Natural killer cell treated with Interleukin-12 subunit alpha and Interleukin-12 subunit beta and Interleukin-15 and Interleukin-18, amount 100 ng/mL, for 72 hours (primary cell): ENCODE measurements around the gene TRABD2B. TPM values are rescaled to one million over a fixed set of nuclear protein-coding genes. Genes with fewer than 3 reads are reported as not detected.

ENCODE experiments used
- ATAC-seq, 2 donors: fragments of 150-1000 bp; cut with Tn5 transposase in 1 of 2; sonication (Bioruptor Pico), chemical (Tn5 transposase) in 1 of 2; 2 replicates each; pipeline ENCODE4 v1.10.0; 2021
- DNase-seq: peaks from one replicate; pipeline ENCODE4 v3.0.0; 2022; ENCODE audit warnings: low spot score
- H3K27ac Mint-ChIP-seq, 2 donors: 1 replicate in 1 of 2; 2 replicates in 1 of 2; pipeline ENCODE4 v1.8.0; 2022; ENCODE audit warnings: mixed read lengths in 2 of 2, mild to moderate bottlenecking in 1 of 2, moderate library complexity in 1 of 2
- H3K27me3 Mint-ChIP-seq, 2 donors: 1 replicate in 1 of 2; 2 replicates in 1 of 2; pipeline ENCODE4 v1.8.0; 2022; ENCODE audit warnings: mixed read lengths in 2 of 2
- H3K36me3 Mint-ChIP-seq: one replicate; pipeline ENCODE4 v1.8.0; 2022; ENCODE audit warnings: mixed read lengths
- H3K4me1 Mint-ChIP-seq, 2 donors: 1 replicate in 1 of 2; 2 replicates in 1 of 2; pipeline ENCODE4 v1.8.0; 2022; ENCODE audit warnings: low read depth in 2 of 2, mixed read lengths in 2 of 2, mild to moderate bottlenecking in 1 of 2
- H3K4me3 Mint-ChIP-seq: one replicate; pipeline ENCODE4 v1.8.0; 2022; ENCODE audit warnings: mixed read lengths
- H3K9me3 Mint-ChIP-seq: 2 replicates; pipeline ENCODE4 v1.8.0; 2022; ENCODE audit warnings: mixed read lengths
- total RNA-seq, 2 donors: library from RNA; stranded (reverse); gene quantifications; one replicate each; pipeline ENCODE4 v1.2.3, GENCODE V29; 2022

TRABD2B gene
- total RNA-seq, 2 donors from 2014 or later, result not detected

GRCh38 chr1:47782414-47783166 lies 214.6 kb downstream of the TRABD2B start:
- ATAC-seq (no peak), DNase-seq (no peak)
- Mint-ChIP-seq H3K27ac (no peak overlapping the region), H3K27me3 (peaks cover 8 to 15% of the 10 kb centered on the region in 2 donors), H3K9me3 (no peaks in the 10 kb centered on the region), H3K36me3 (no peaks in the 10 kb centered on the region), H3K4me3 (no peak overlapping the region), H3K4me1 (no peaks in the 10 kb centered on the region)

DNA sequence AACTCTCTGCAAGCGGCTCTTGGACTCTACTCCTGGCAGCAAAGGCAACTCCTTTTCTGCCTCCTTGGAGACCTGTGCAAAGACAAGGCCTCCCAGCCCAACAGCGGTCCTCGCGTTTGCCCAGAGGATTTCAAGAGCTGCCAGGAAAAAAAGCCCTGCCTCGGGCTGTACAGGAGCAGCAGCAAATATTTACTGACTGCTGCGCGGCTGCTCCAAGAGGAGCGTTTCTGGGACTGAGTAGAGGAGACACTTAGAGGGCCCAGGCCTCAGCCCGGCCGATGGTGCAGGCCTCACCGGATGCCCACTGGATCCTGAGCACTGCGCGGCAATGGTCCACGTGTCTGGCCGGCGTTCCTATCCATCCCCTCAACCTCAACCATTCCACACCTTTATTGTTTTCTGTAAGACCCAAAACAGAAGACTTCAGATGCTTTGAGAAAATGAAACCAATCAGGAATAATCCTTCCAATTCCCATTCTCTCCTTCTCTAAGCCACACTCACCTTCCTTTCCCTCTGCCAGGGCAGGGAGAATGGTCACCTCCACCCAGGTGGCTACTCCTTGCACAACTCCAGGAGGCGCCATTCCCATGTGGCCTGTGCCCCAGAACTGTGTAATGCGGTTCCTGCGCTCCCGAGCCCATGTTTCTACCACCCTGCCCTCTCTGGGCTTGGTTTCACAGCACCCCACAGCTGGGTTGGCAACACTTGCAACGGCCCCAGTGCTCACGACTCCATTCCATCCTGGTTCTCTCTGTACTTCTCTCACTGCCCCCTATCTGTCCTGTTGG lies 215.8 kb downstream of the TRABD2B start:
- DNase-seq (no peak), ATAC-seq (no peak)
- Mint-ChIP-seq H3K27ac (no peak overlapping the region), H3K27me3 (peaks cover 3 to 15% of the 10 kb centered on the region in 2 donors), H3K9me3 (no peaks in the 10 kb centered on the region), H3K4me1 (no peaks in the 10 kb centered on the region), H3K36me3 (no peaks in the 10 kb centered on the region), H3K4me3 (no peak overlapping the region)

DNA sequence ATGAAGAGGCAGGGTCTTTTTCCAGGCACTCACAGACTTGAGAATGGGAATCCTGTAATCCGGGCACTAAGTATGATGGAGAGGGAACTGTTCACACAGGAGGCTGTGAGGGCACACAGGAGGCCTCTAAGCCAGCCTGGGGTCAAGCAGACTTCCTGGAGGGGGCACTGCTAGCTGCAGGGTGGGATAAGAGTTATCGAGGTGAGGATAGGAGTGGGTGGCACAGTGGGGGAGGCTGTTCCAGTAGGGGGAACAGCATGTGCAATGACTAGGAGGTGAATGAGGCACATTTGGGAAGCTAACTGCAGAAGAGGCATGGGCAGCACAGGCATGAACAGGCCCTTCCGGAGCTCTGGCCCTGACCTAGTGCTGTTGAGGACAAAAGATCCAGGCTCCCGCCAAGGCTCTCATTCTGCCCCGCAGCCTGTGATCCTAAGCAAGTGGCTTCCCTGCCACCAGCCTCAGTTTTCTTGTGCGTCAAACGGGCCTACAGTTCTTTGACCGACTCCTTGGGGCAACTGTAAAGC lies 216.7 kb downstream of the TRABD2B start:
- Mint-ChIP-seq H3K9me3 (no peaks in the 10 kb centered on the region), H3K27me3 (peaks cover 0 to 15% of the 10 kb centered on the region in 2 donors), H3K27ac (no peak overlapping the region), H3K4me3 (no peak overlapping the region), H3K36me3 (no peaks in the 10 kb centered on the region), H3K4me1 (no peaks in the 10 kb centered on the region)
- no peak for DNase-seq
- no peak for ATAC-seq

- no peaks in the 10 kb centered on the region for H3K4me1 Mint-ChIP-seq
Measured at GRCh38 chr1:47779613-47780012, 217.6 kb downstream of the TRABD2B start.

DNA sequence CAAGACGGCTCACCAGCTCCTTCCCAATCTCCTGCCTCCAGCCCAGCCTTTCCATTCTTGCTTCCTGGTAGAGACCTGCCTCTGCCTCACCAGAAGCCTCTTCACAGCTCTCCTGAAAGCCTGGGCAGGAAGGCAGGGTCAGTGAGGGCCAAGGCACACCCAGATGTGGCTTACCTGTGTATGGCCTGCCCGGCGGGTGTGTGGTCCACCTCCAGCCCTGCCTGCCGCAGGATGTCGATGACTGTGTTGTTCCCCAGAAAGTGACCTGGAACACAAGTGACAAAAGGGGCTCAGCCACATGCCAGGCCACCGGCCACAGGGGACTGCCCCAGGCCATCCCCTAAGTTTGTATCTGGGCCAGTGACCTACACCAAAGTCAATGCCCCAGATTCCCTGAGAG lies 218.9 kb downstream of the TRABD2B start:
- H3K36me3 Mint-ChIP-seq, result no peaks in the 10 kb centered on the region
- ATAC-seq (no peak), DNase-seq (no peak)
- no peaks in the 10 kb centered on the region for H3K4me1 Mint-ChIP-seq
- H3K27ac Mint-ChIP-seq, result no peak overlapping the region
- no peaks in the 10 kb centered on the region for H3K9me3 Mint-ChIP-seq
- H3K4me3 Mint-ChIP-seq, result no peak overlapping the region
- H3K27me3 Mint-ChIP-seq, result peaks cover 0 to 16% of the 10 kb centered on the region in 2 donors

More at GRCh38 chr1:47779613-47780012, 217.6 kb downstream of the TRABD2B start:
- no peak overlapping the region for H3K27ac Mint-ChIP-seq
- no peak overlapping the region for H3K4me3 Mint-ChIP-seq
- ATAC-seq (no peak), DNase-seq (no peak)
- no peaks in the 10 kb centered on the region for H3K36me3 Mint-ChIP-seq
- H3K9me3 Mint-ChIP-seq, result no peaks in the 10 kb centered on the region
- peaks cover 0 to 10% of the 10 kb centered on the region in 2 donors for H3K27me3 Mint-ChIP-seq

DNA sequence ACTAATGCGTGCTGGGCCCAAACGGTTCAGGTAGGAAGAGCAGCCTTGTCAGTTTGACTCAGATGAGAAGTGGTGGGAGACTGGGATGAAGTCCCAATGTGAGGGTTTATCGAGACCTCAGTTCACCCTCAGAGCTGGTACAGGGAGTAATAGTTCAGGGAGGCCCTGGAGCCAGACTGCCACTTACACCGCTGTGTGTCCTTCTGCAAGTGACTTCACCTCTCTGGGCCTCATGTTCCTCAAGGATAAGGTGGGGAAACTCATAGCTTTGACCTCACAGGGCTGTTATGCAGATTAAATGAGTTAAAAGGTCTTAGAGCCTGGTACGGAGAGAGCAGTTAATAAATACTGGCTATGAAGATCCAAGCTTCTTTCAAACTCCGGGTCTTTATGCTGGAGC lies 219.9 kb downstream of the TRABD2B start:
- Mint-ChIP-seq H3K27me3 (peaks cover 0 to 14% of the 10 kb centered on the region in 2 donors), H3K4me3 (no peak overlapping the region), H3K27ac (no peak overlapping the region), H3K4me1 (no peaks in the 10 kb centered on the region), H3K9me3 (no peaks in the 10 kb centered on the region), H3K36me3 (no peaks in the 10 kb centered on the region)
- DNase-seq, result no peak
- no peak for ATAC-seq

GRCh38 chr1:47776667-47777131 lies 220.5 kb downstream of the TRABD2B start:
- Mint-ChIP-seq H3K27me3 (peaks cover 0 to 8% of the 10 kb centered on the region in 2 donors), H3K4me3 (no peak overlapping the region), H3K9me3 (no peaks in the 10 kb centered on the region), H3K4me1 (no peaks in the 10 kb centered on the region), H3K27ac (no peak overlapping the region), H3K36me3 (no peaks in the 10 kb centered on the region)
- no peak for ATAC-seq
- DNase-seq, result no peak

DNA sequence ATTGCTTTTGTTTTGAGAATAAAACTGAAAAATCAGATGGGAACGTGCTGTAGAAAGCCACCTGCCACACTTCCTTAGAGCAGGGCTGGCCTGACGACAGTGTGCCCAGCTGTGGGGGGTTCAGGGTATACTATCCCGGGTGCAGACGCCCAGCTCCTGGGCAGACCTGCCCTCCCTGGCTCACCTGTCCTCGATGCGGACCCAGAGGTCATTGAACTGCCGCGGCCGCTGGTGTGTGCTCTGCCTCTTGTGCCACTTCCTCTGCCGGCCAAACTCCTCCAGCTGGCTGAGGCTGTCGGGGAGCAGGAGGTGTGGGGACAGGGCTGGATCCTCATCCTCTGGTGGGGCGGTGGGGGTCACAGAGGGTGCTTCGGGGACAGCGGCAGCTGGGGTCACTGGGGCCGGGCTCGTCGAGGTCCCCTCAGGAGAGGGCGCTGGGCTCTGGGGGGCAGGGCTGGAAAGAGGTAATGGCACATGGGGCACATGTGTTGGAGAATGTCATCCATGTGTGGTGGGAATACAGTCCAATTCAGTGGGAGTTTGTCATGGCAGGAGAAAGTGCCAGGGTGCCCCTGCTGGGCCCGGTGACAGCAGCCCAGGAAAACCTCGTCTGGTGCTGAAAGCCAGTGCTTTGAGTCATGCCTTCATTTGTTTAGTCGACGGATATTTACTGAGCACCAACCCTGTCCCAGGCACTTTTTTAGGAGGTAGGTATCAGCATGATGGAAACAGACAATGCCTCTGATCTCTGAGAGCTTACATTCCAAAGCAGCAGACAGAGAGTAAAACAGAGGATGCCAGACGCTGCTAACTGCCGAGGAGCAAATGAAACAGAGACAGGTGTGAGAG lies 222.0 kb downstream of the TRABD2B start:
- peaks cover 0 to 8% of the 10 kb centered on the region in 2 donors for H3K27me3 Mint-ChIP-seq
- no peaks in the 10 kb centered on the region for H3K36me3 Mint-ChIP-seq
- DNase-seq, result no peak
- no peak for ATAC-seq
- no peaks in the 10 kb centered on the region for H3K4me1 Mint-ChIP-seq
- H3K27ac Mint-ChIP-seq, result no peak overlapping the region
- no peak overlapping the region for H3K4me3 Mint-ChIP-seq
- no peaks in the 10 kb centered on the region for H3K9me3 Mint-ChIP-seq

- no peak for ATAC-seq
- H3K27ac Mint-ChIP-seq, result no peak overlapping the region
- H3K27me3 Mint-ChIP-seq, result peaks cover 0 to 8% of the 10 kb centered on the region in 2 donors
- H3K4me3 Mint-ChIP-seq, result no peak overlapping the region
- H3K4me1 Mint-ChIP-seq, result no peaks in the 10 kb centered on the region
- H3K9me3 Mint-ChIP-seq, result no peaks in the 10 kb centered on the region
- no peaks in the 10 kb centered on the region for H3K36me3 Mint-ChIP-seq
- DNase-seq, result no peak
Measured at GRCh38 chr1:47772960-47773682, 224.1 kb downstream of the TRABD2B start.

DNA sequence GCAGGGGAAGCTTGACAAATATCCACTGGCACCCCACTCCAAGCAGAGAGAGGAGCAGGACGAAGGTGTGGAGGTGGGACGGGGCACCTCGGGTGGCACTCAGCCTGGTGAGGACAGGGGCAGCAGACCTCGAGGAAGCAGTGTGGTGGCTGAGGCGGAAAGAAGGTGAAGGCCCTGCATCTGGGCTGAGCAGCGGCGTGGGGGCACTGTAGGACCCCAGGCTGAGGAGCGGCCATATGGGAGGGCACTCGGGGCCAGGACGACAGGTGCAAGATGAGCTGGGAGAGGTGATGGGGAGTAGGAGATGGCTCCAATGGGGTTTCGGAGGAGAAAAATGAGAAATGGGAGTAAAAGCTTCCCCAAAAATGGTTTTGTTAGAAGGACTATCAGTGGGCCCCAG lies 224.9 kb downstream of the TRABD2B start:
- Mint-ChIP-seq H3K4me3 (no peak overlapping the region), H3K27me3 (peaks cover 0 to 8% of the 10 kb centered on the region in 2 donors), H3K9me3 (no peaks in the 10 kb centered on the region), H3K4me1 (no peaks in the 10 kb centered on the region), H3K36me3 (no peaks in the 10 kb centered on the region), H3K27ac (no peak overlapping the region)
- no peak for DNase-seq
- ATAC-seq, result no peak

- no peaks in the 10 kb centered on the region for H3K9me3 Mint-ChIP-seq
- peaks cover 1 to 8% of the 10 kb centered on the region in 2 donors for H3K27me3 Mint-ChIP-seq
- no peak overlapping the region for H3K4me3 Mint-ChIP-seq
- DNase-seq, result no peak
- no peak overlapping the region for H3K27ac Mint-ChIP-seq
- H3K36me3 Mint-ChIP-seq, result no peaks in the 10 kb centered on the region
- no peaks in the 10 kb centered on the region for H3K4me1 Mint-ChIP-seq
- no peak for ATAC-seq
Measured at GRCh38 chr1:47771751-47772150, 225.4 kb downstream of the TRABD2B start.

GRCh38 chr1:47769983-47770382 lies 227.2 kb downstream of the TRABD2B start:
- H3K4me1 Mint-ChIP-seq, result no peaks in the 10 kb centered on the region
- peaks cover 3 to 8% of the 10 kb centered on the region in 2 donors for H3K27me3 Mint-ChIP-seq
- no peaks in the 10 kb centered on the region for H3K36me3 Mint-ChIP-seq
- H3K27ac Mint-ChIP-seq, result no peak overlapping the region
- ATAC-seq (no peak), DNase-seq (no peak)
- H3K4me3 Mint-ChIP-seq, result no peak overlapping the region
- no peaks in the 10 kb centered on the region for H3K9me3 Mint-ChIP-seq

- Mint-ChIP-seq H3K9me3 (no peaks in the 10 kb centered on the region), H3K36me3 (no peaks in the 10 kb centered on the region), H3K27ac (no peak overlapping the region), H3K4me1 (no peaks in the 10 kb centered on the region), H3K4me3 (no peak overlapping the region), H3K27me3 (peaks cover 3 to 5% of the 10 kb centered on the region in 2 donors)
- ATAC-seq (no peak), DNase-seq (no peak)
Measured at GRCh38 chr1:47769295-47769694, 227.9 kb downstream of the TRABD2B start.
